Measurements from ENCODE around the gene SUPT20H.
A peak's percentile ranks its signal among the peaks of the same experiment; 100 is the strongest.

Gene SUPT20H

DNA sequence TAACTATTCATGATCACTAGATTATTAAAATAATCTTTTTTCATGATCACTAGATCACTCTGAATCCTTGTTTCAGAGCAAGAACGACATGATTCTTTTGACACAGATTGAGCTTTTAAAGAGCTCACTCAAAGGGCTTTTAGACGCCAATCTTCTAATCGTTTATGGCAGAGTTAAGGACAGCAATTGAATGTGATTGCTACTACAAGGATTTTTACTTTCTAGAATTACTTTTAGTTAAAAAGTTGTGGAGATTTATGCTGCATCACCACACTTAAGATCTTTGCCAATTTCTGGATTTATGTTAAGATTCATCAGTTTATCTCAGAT, 57.6 kb downstream of the SUPT20H start:
- no peak for DNase-seq

GRCh38 chr13:36999054-36999714, 60.3 kb downstream of the SUPT20H start, which contains the start of gene ALG5:
Gene ALG5, minus strand, starts transcription at chr13:36999340. Its CDS starts 40 bp downstream, at chr13:36999300.
- peak; percentile 30 to 95 (median 84) for DNase-seq

- peak in 23 of 51 donors; percentile 4 to 49 (median 27) for DNase-seq
Observed at GRCh38 chr13:36998624-36999041, 60.9 kb downstream of the SUPT20H start.

GRCh38 chr13:36997716-36998427, 61.6 kb downstream of the SUPT20H start:
- no peak for DNase-seq

DNA sequence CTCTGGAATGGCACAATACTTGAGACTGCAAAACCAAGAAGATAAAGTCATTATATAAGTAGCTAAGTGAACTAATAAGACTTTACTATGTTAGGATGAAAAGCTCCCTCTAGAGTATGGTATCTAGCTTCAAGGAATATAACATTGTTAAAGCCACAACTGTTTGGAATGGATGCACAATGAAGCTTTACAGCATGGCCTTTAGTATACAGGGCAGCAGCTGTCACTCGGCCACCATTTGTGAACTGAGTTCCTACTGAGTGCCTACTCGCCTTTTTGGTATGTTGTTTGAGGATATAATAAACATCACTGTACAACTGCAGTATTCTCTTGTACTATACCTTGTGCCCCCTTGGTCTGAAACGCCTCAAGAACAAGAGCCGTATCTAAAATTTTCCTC, 67.1 kb downstream of the SUPT20H start:
- no peak for DNase-seq

- no peak for DNase-seq
Observed at GRCh38 chr13:36986462-36987240, 72.8 kb downstream of the SUPT20H start.

DNA sequence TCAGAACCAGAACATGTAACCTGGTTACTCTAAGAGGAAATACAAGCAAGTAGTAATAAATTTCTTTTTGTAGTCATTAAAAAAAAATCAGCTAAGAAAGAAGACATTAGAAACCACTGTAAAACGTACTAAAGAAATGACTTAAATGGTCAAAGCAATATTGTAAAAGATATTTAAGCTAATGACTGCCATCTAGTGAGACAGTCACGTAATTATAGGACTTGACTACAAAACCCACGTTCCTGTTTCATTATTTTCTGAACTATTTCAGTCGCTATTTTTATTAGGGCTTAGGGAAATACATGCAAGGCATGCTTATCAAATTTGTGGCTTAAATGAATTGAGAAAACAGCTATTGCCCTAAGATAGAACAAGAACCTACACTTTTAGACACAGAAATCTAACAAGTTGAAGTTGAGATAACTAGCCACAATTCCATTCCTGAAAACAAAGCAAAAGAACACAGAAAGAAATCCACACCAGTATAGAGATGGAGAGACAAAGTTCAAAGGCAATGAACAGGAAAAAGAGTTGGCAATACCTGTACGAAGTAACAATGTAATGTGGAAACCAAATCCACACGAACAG, 78.2 kb downstream of the SUPT20H start:
- peak in 1 of 51 donors; percentile 19 for DNase-seq

DNA sequence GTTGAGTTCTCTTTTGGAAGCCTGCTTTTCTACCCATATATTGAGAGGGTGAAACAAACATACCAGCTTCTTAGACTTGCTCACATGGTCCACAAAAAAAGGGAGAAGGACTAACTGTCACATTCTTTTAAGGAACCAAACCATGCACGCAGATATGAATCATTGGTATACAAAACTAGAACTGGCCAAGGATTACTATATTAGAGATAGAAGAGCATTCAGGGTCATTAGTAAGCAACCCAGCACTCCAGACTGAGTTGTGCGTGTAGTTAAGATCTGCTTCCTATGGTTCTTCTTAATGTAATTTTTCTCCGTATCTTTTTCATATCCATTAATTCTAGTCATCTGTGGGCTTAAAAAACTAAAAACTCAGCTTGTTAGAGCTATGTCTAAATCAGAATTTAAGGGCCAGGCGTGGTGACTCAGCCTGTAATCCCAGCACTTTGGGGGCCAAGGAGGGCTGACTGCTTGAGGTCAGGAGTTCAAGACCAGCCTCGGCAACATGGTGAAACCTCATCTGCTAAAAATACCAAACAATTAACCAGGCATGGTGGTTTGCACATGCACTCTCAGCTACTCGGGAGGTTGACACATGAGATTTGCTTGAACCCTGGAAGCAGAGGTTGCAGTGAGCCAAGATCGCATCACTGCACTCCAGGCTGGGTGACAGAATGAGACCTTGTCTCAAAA, 80.0 kb downstream of the SUPT20H start:
- DNase-seq: no peak

GRCh38 chr13:36975172-36975571, 84.3 kb downstream of the SUPT20H start:
- no peak for DNase-seq

GRCh38 chr13:36973621-36974295, 85.7 kb downstream of the SUPT20H start:
- no peak for DNase-seq

DNA sequence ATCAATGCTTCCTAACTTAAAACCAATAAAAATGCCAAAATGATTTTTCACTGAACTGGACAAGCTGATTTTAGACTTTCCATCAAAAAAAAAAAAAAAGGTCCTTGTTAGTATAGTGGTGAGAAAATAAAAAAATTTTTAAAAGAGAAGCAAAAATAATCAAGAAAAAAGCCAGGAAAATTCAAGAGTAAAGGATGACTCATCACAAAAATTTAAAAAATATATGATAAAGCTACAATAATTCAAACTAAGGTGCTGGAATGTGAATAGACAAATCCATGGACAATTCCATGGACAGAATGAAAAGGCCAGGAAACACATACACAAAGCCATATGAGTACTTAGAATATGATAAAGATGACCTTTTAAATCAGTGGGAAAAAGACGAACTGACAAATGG, 86.5 kb downstream of the SUPT20H start:
- DNase-seq: no peak

GRCh38 chr13:36966404-36966803, 93.1 kb downstream of the SUPT20H start:
- no peak for DNase-seq

DNA sequence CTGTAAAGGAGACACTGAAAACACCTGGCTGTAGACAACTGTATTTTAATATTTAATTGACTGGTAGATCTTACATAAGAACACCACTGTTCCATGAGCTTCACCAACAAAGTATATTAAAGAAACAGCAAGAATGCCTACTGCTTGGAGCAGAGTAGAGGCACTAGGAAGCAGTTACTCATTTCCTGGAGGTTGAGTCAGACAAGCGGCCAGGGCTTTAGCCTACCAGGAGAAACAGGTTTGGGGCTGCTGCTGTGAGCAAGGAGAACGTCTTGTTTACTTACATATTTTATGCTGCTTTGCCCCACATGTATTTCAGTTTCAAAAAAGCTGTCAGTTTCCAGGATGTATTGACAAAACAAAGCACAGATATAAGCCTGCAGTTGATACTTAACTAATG, 93.7 kb downstream of the SUPT20H start:
- DNase-seq: no peak

- DNase-seq: no peak
Observed at GRCh38 chr13:36959456-36960116, 99.9 kb downstream of the SUPT20H start.
